Measurements from ENCODE around the gene TTBK2.

The TTBK2 gene

GRCh38 chr15:42849836-42850235 lies 70.7 kb downstream of the TTBK2 start:
- no peak for DNase-seq (ENCODE audit: low read depth in 1 of 2, low spot score in 1 of 2)
- TF ChIP-seq GABPA (IDR thresholded peaks at IDR 0.05; ENCODE audit: low read depth) (no peak), POLR2AphosphoS5 (IDR thresholded peaks at IDR 0.05; ENCODE audit: low read depth) (no peak), REST (IDR thresholded peaks at IDR 0.05; ENCODE audit: insufficient replicate concordance, low read depth) (no peak), SPI1 (IDR thresholded peaks at IDR 0.05; ENCODE audit: borderline replicate concordance, low read depth) (no peak), CTCF (IDR thresholded peaks at IDR 0.05; ENCODE audit: insufficient read depth, low read length) (no peak)
- Histone ChIP-seq H3K27me3 (ENCODE audit: insufficient read depth, poor library complexity, severe bottlenecking) (no peaks in the 10 kb centered on the region), H3K4me3 (replicated peaks; ENCODE audit: insufficient read depth, low read length) (no peak overlapping the region), H3K27ac (replicated peaks) (no peak overlapping the region)

- TF ChIP-seq REST (IDR thresholded peaks at IDR 0.05; ENCODE audit: insufficient replicate concordance, low read depth) (no peak), GABPA (IDR thresholded peaks at IDR 0.05; ENCODE audit: low read depth) (no peak), SPI1 (IDR thresholded peaks at IDR 0.05; ENCODE audit: borderline replicate concordance, low read depth) (no peak), POLR2AphosphoS5 (IDR thresholded peaks at IDR 0.05; ENCODE audit: low read depth) (no peak), CTCF (IDR thresholded peaks at IDR 0.05; ENCODE audit: insufficient read depth, low read length) (no peak)
- H3K4me3 ChIP-seq (replicated peaks; ENCODE audit: insufficient read depth, low read length) = no peak overlapping the region
- H3K27me3 ChIP-seq (ENCODE audit: insufficient read depth, poor library complexity, severe bottlenecking) = no peaks in the 10 kb centered on the region
- DNase-seq (ENCODE audit: low read depth in 1 of 2, low spot score in 1 of 2) = no peak
- H3K27ac ChIP-seq (replicated peaks) = no peak overlapping the region
Measured at GRCh38 chr15:42848846-42849245, 71.7 kb downstream of the TTBK2 start.

- DNase-seq (ENCODE audit: low read depth in 1 of 2, low spot score in 1 of 2) = no peak
- no peak overlapping the region for H3K27ac ChIP-seq (replicated peaks)
- H3K27me3 ChIP-seq (ENCODE audit: insufficient read depth, poor library complexity, severe bottlenecking) = no peaks in the 10 kb centered on the region
- H3K4me3 ChIP-seq (replicated peaks; ENCODE audit: insufficient read depth, low read length) = no peak overlapping the region
- TF ChIP-seq REST (IDR thresholded peaks at IDR 0.05; ENCODE audit: insufficient replicate concordance, low read depth) = no peak
- no peak for TF ChIP-seq POLR2AphosphoS5 (IDR thresholded peaks at IDR 0.05; ENCODE audit: low read depth)
- TF ChIP-seq CTCF (IDR thresholded peaks at IDR 0.05; ENCODE audit: insufficient read depth, low read length) = no peak
- no peak for TF ChIP-seq GABPA (IDR thresholded peaks at IDR 0.05; ENCODE audit: low read depth)
- TF ChIP-seq SPI1 (IDR thresholded peaks at IDR 0.05; ENCODE audit: borderline replicate concordance, low read depth) = no peak
Measured at GRCh38 chr15:42846647-42847046, 73.9 kb downstream of the TTBK2 start.
